ENCODE measurements around the gene TJP3.

Gene TJP3

DNA sequence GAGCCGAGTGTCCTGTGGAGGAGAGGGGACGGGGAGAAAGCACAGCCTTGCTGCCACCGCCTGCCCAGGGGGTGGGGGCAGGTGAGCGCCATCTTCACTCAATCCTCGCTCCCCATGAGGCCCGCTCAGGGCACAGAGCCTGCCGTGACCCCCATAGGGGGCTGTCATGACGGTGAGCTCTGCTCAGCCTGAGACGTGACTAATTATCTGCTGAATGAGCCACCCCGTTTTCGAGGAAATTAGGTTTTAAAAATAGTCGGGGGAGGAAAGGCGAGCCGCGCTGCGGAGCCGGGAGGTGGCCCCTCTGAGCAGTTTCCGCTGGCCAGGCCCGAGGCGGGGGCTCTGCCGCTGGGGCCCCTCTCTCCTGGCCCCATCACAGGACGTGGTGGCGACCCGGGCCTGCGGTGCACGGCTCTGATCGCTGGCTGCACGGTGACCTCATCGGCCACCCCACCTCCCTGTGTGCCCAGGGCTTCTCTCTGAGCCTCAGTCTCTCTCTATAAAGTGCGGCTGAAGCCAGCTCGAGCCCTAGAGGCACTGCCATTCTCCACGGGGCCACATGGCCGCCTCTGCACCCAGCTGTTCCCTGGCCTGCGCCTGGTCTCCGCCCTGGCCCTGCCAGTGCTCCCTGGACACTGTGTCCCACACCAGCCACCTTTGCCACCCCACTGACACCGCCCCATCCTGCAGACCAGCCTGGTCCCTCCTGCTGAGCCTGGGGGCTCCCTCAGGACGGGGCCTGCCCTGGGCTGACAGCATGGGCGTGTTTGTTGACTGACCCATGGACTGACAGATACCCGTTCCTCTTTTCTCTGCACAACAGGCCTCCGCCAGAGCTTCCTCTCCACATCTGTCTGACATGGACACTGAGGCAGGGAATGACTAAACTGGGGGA, 36.3 kb upstream of the TJP3 start:
- FAIRE-seq, result no peak

DNA sequence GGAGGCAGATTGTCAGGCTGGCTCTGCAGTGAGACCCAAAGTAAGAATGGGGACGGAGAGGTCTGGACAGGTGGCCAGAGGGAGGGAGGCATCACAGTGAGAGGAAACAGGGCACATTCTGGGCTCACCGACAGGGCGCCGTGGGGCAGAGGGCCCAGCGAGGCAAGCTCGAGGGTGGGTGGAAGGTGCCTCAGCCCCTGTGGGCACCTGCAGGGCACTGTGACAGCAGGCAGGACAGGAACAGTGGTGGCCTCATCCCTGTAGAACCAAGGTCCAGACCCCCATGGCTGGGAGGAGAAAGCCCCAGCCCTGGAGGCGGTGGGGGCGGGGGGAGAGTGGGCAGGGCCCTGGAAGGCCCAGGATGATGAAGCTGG, 35.6 kb upstream of the TJP3 start:
- no peak for FAIRE-seq

GRCh38 chr19:3672993-3673392, 35.2 kb upstream of the TJP3 start:
- FAIRE-seq, result no peak

- FAIRE-seq, result no peak
Measured at GRCh38 chr19:3673506-3674439, 34.4 kb upstream of the TJP3 start.

DNA sequence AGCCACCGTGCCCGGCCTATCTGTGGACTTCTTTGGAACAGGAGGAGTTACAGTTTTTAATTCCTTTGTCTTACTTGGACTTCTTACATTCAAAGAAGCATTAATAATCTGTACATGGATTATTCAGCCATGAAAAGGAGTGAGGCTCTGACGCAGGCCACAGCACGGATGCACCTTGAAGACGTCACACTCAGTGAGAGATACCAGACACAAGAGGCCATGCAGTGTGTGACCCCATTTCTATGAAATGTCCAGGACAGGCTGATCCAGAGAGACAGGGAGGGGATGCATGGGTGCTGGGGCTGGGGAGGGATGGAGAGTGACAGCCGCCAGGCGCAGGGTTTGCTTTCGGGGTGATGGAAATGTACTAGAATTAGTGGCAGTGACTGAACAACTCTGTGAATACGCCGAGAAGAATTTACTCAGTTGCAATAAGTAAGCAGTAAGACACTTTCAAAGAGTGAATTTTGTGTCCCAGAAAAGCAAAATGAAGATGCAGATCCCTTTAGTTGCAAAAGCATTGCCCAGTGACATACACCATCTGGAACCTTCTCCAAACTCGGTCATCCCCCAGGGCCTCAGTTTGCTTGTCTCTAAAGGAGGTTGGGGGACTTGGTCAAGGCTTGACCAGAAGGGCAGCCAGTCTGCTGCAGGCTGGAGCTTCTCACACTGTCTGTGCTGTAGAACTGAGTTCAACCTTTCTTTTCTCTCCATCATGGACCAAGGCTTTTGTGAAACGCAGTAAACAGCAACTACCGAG, 33.2 kb upstream of the TJP3 start:
- FAIRE-seq, result no peak

GRCh38 chr19:3678188-3678587, 30.0 kb upstream of the TJP3 start:
- no peak for FAIRE-seq

DNA sequence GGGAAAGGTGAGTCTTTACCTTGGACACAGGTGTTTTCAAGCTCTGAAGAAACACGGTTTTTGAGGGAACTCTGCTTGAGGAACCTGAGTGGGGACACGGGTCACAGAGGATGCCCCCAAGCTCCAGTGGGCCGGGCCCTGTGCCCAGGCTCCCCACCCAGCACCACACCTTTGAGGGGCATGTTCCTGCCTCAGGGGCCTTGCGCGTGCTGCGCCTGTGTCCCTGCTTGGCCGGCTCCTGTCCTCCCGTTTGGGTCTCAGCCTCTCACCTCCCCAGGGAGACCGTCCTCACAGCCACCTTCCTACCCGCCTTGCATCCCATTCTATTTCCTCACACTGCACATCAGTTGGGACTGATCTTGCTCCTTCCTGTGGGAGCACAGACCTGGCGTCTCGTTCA, 29.0 kb upstream of the TJP3 start:
- FAIRE-seq, result no peak

GRCh38 chr19:3679581-3679980, 28.6 kb upstream of the TJP3 start:
- FAIRE-seq, result no peak

DNA sequence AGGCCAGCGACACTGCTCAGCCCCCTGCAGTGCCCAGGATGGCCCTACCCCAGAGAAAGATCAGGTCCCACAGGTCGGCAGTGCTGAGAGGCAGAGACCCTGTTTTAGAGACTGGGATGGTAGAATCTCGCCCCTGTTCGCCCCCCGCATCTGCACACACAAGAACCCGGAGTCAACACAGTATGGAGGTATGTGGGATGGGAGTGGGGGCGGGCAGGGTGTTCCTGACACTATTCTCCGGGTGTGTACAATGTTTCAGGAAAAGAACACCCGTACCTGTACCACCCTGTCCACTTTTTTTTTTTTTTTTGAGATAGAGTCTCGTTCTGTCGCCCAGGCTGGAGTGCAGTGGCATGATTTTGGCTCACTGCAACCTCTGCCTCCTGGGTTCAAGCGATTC, 27.2 kb upstream of the TJP3 start:
- FAIRE-seq, result no peak

- FAIRE-seq, result no peak
Measured at GRCh38 chr19:3682286-3682685, 25.9 kb upstream of the TJP3 start.

- no peak for FAIRE-seq
Measured at GRCh38 chr19:3682741-3683404, 25.3 kb upstream of the TJP3 start.

- FAIRE-seq, result no peak
Measured at GRCh38 chr19:3683405-3684053, 24.7 kb upstream of the TJP3 start.

GRCh38 chr19:3684054-3684816, 23.9 kb upstream of the TJP3 start:
- no peak for FAIRE-seq

- FAIRE-seq, result no peak
Measured at GRCh38 chr19:3684817-3685410, 23.3 kb upstream of the TJP3 start.

- no peak for FAIRE-seq
Measured at GRCh38 chr19:3687393-3687773, 20.8 kb upstream of the TJP3 start.

- no peak for FAIRE-seq
Measured at GRCh38 chr19:3687774-3688706, 20.1 kb upstream of the TJP3 start.

- FAIRE-seq, result no peak
Measured at GRCh38 chr19:3690551-3691371, 17.4 kb upstream of the TJP3 start.

DNA sequence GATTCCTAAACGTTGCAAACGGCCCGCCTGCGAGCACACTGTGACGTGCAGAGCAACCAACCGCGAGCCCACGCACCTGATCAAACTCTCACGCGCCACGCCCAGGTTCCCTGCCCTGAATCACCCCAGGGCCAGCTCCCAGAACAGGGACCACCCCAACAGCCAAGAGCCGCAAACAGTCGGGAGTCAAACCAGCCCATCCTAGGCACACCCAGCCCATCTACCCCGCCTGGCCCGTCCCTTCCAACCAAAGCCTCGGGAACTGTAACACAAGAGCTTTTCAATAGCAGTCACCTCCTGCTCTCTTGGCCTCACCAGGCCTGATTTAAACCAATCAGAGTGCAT, 16.8 kb upstream of the TJP3 start:
- no peak for FAIRE-seq

DNA sequence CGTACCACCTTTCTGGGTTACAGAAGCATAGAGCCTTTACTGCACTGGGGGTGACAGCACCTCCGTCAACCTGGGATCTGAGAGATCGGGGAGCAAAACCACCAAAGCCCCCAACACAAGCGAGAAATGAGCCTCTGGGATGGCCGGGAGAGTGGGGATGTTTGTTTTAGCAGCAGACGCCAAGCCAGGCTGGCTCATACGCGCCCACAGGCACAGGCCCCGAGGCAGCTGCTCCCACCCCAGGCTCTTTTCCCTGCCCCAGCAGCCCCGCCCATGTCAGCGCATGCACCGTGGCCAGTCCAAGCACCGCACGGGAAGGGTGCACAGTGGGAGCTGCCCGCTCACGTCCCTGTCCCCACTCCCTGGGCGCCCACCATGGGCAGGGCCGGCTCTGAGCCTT, 16.5 kb upstream of the TJP3 start:
- no peak for FAIRE-seq

Data from A204.1 (cell line).